ENCODE data around the gene SLC35D3.

- no peak for TF ChIP-seq CTCF (IDR thresholded peaks at IDR 0.05)
- no peak for TF ChIP-seq POLR2A (IDR thresholded peaks at IDR 0.05)
These were observed 34.8 kb downstream of the SLC35D3 start for GRCh38 chr6:136956590-136957544.
